ENCODE measurements around the gene CEP70.

- TF ChIP-seq MAX (IDR thresholded peaks at IDR 0.05; ENCODE audit: low read depth, low read length): no peak
- TF ChIP-seq, protein P1, sequence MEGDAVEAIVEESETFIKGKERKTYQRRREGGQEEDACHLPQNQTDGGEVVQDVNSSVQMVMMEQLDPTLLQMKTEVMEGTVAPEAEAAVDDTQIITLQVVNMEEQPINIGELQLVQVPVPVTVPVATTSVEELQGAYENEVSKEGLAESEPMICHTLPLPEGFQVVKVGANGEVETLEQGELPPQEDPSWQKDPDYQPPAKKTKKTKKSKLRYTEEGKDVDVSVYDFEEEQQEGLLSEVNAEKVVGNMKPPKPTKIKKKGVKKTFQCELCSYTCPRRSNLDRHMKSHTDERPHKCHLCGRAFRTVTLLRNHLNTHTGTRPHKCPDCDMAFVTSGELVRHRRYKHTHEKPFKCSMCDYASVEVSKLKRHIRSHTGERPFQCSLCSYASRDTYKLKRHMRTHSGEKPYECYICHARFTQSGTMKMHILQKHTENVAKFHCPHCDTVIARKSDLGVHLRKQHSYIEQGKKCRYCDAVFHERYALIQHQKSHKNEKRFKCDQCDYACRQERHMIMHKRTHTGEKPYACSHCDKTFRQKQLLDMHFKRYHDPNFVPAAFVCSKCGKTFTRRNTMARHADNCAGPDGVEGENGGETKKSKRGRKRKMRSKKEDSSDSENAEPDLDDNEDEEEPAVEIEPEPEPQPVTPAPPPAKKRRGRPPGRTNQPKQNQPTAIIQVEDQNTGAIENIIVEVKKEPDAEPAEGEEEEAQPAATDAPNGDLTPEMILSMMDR (IDR thresholded peaks at IDR 0.05; ENCODE audit: low read depth, low read length): no peak
These were observed 100.9 kb downstream of the CEP70 start for GRCh38 chr3:138492980-138493675.
